CD4-positive, CD25-positive, alpha-beta regulatory T cell (primary cell): ENCODE measurements around the gene MN1. TPM values are rescaled to one million over a fixed set of nuclear protein-coding genes. Genes with fewer than 3 reads are reported as not detected.
A peak's percentile ranks its signal among the peaks of the same experiment; 100 is the strongest.

Experiments used
- ATAC-seq, 2 donors: fragments of 150-1000 bp; cut with Tn5 transposase; one replicate each; pipeline ENCODE4 v1.10.0; 2021; ENCODE audit warnings: low read depth in 2 of 2, moderate number of reproducible peaks in 2 of 2, moderate library complexity in 1 of 2
- DNase-seq, 3 donors: peaks; one replicate each; pipeline versions ENCODE4 v3.0.0 to v3.0.0-alpha.2; 2012 to 2022; ENCODE audit warnings: mixed read lengths in 1 of 3
- H3K27ac ChIP-seq: one replicate; pipeline ENCODE4 v1.7.0; 2013; ENCODE audit warnings: mild to moderate bottlenecking, low read length; ENCODE audit not compliant: insufficient read depth, poor library complexity, severe bottlenecking
- H3K27me3 ChIP-seq: one replicate; pipeline ENCODE4 v1.7.0; 2013; ENCODE audit warnings: low read length; ENCODE audit not compliant: control insufficient read depth, insufficient read depth
- H3K36me3 ChIP-seq: one replicate; pipeline ENCODE4 v1.7.0; 2013; ENCODE audit warnings: mild to moderate bottlenecking, low read length, moderate library complexity; ENCODE audit not compliant: control insufficient read depth, insufficient read depth
- H3K4me1 ChIP-seq: 2 replicates; pipeline ENCODE4 v1.7.0; 2013; ENCODE audit warnings: mild to moderate bottlenecking, low read length; ENCODE audit not compliant: insufficient read depth, control insufficient read depth, poor library complexity, severe bottlenecking
- H3K4me3 ChIP-seq: one replicate; pipeline ENCODE4 v1.7.0; 2013; ENCODE audit warnings: low read depth, mild to moderate bottlenecking, low read length, moderate library complexity
- H3K9me3 ChIP-seq, 2 experiments: 1 replicate in 1 of 2; 2 replicates in 1 of 2; pipeline ENCODE4 v1.7.0; 2013; ENCODE audit warnings: low read length in 2 of 2, mild to moderate bottlenecking in 1 of 2, moderate library complexity in 1 of 2; ENCODE audit not compliant: control insufficient read depth in 2 of 2
- H3K27ac Mint-ChIP-seq, 3 donors: one replicate each; pipeline ENCODE4 v1.8.0; 2020 to 2022; ENCODE audit warnings: mild to moderate bottlenecking in 3 of 3, mixed read lengths in 3 of 3, moderate library complexity in 2 of 3
- H3K27me3 Mint-ChIP-seq: one replicate; pipeline ENCODE4 v1.8.0; 2022; ENCODE audit warnings: mild to moderate bottlenecking, mixed read lengths
- H3K36me3 Mint-ChIP-seq: one replicate; pipeline ENCODE4 v1.8.0; 2020; ENCODE audit warnings: mixed read lengths
- H3K4me1 Mint-ChIP-seq, 4 donors: one replicate each; pipeline ENCODE4 v1.8.0; 2020 to 2022; ENCODE audit warnings: mixed read lengths in 4 of 4, mild to moderate bottlenecking in 1 of 4
- H3K4me3 Mint-ChIP-seq, 4 donors: one replicate each; pipeline ENCODE4 v1.8.0; 2020 to 2022; ENCODE audit warnings: mild to moderate bottlenecking in 4 of 4, mixed read lengths in 4 of 4, moderate library complexity in 3 of 4
- H3K9me3 Mint-ChIP-seq, 7 donors: one replicate each; pipeline ENCODE4 v1.8.0; 2020 to 2022; ENCODE audit warnings: mixed read lengths in 7 of 7, mild to moderate bottlenecking in 3 of 7, moderate library complexity in 2 of 7
- polyA plus RNA-seq, 4 donors: library from polyadenylated mRNA; unstranded; fragments of 300-500 nt; fragmentation: Illumina TruSeq; gene quantifications; one replicate each; pipeline ENCODE4 v1.2.3, GENCODE V29; 2021
- total RNA-seq: library from RNA; stranded (reverse); gene quantifications from one replicate; pipeline ENCODE4 v1.2.3, GENCODE V29; 2022

MN1 gene
- total and polyA plus RNA-seq, 5 donors from 2014 or later = 0.07 to 0.39 TPM; not detected in 3

GRCh38 chr22:27809700-27810608, 8.4 kb upstream of the MN1 start:
- H3K27me3 ChIP-seq = no peaks in the 10 kb centered on the region
- peaks cover 1% of the 10 kb centered on the region for H3K4me1 ChIP-seq
- H3K4me3 Mint-ChIP-seq = no peak overlapping the region
- H3K9me3 Mint-ChIP-seq = no peaks in the 10 kb centered on the region
- H3K27ac ChIP-seq = no peak overlapping the region
- no peak overlapping the region for H3K27ac Mint-ChIP-seq
- peaks cover 0 to 9% (median 0%) of the 10 kb centered on the region in 4 donors for H3K4me1 Mint-ChIP-seq
- DNase-seq = no peak
- peaks cover 15% of the 10 kb centered on the region for H3K27me3 Mint-ChIP-seq
- no peak overlapping the region for H3K4me3 ChIP-seq
- ATAC-seq = no peak
- no peaks in the 10 kb centered on the region for H3K36me3 Mint-ChIP-seq
- no peaks in the 10 kb centered on the region for H3K9me3 ChIP-seq
- no peaks in the 10 kb centered on the region for H3K36me3 ChIP-seq

GRCh38 chr22:27809226-27809603, 7.7 kb upstream of the MN1 start:
- peaks cover 20% of the 10 kb centered on the region for H3K27me3 Mint-ChIP-seq
- no peaks in the 10 kb centered on the region for H3K36me3 Mint-ChIP-seq
- H3K27ac Mint-ChIP-seq = no peak overlapping the region

GRCh38 chr22:27808451-27809225, 7.1 kb upstream of the MN1 start:
- no peaks in the 10 kb centered on the region for H3K36me3 Mint-ChIP-seq
- Histone ChIP-seq H3K4me3 (no peak overlapping the region), H3K27me3 (no peaks in the 10 kb centered on the region), H3K4me1 (peaks cover 4% of the 10 kb centered on the region), H3K9me3 (no peaks in the 10 kb centered on the region), H3K27ac (no peak overlapping the region), H3K36me3 (no peaks in the 10 kb centered on the region)
- no peaks in the 10 kb centered on the region for H3K9me3 Mint-ChIP-seq
- H3K27ac Mint-ChIP-seq = no peak overlapping the region
- no peak for ATAC-seq
- H3K4me1 Mint-ChIP-seq = peaks cover 0 to 13% (median 4%) of the 10 kb centered on the region in 4 donors
- H3K4me3 Mint-ChIP-seq = no peak overlapping the region
- DNase-seq = no peak
- H3K27me3 Mint-ChIP-seq = peaks cover 20% of the 10 kb centered on the region

More at GRCh38 chr22:27809226-27809603, 7.7 kb upstream of the MN1 start:
- DNase-seq (no peak), ATAC-seq (no peak)
- Histone ChIP-seq H3K9me3 (no peaks in the 10 kb centered on the region), H3K4me3 (no peak overlapping the region), H3K27me3 (no peaks in the 10 kb centered on the region), H3K27ac (no peak overlapping the region), H3K36me3 (no peaks in the 10 kb centered on the region), H3K4me1 (peaks cover 4% of the 10 kb centered on the region)
- H3K4me3 Mint-ChIP-seq = no peak overlapping the region
- H3K9me3 Mint-ChIP-seq = no peaks in the 10 kb centered on the region
- peaks cover 0 to 13% (median 4%) of the 10 kb centered on the region in 4 donors for H3K4me1 Mint-ChIP-seq

GRCh38 chr22:27805841-27806240, 4.3 kb upstream of the MN1 start:
- Histone ChIP-seq H3K4me1 (peaks cover 9% of the 10 kb centered on the region), H3K4me3 (no peak overlapping the region), H3K36me3 (no peaks in the 10 kb centered on the region), H3K27me3 (no peaks in the 10 kb centered on the region), H3K27ac (no peak overlapping the region), H3K9me3 (no peaks in the 10 kb centered on the region)
- peaks cover 23% of the 10 kb centered on the region for H3K27me3 Mint-ChIP-seq
- ATAC-seq (no peak), DNase-seq (no peak)
- no peak overlapping the region for H3K4me3 Mint-ChIP-seq
- H3K9me3 Mint-ChIP-seq = no peaks in the 10 kb centered on the region
- H3K36me3 Mint-ChIP-seq = no peaks in the 10 kb centered on the region
- H3K4me1 Mint-ChIP-seq = peaks cover 0 to 21% (median 9%) of the 10 kb centered on the region in 4 donors
- H3K27ac Mint-ChIP-seq = no peak overlapping the region

GRCh38 chr22:27804470-27805297, 3.1 kb upstream of the MN1 start:
- Histone ChIP-seq H3K4me3 (no peak overlapping the region), H3K9me3 (no peaks in the 10 kb centered on the region), H3K4me1 (peaks cover 17% of the 10 kb centered on the region), H3K27me3 (no peaks in the 10 kb centered on the region), H3K36me3 (no peaks in the 10 kb centered on the region), H3K27ac (no peak overlapping the region)
- H3K27ac Mint-ChIP-seq = no peak overlapping the region
- peak overlapping the region; percentile 69 to 81 (median 76) for H3K4me3 Mint-ChIP-seq
- H3K36me3 Mint-ChIP-seq = no peaks in the 10 kb centered on the region
- DNase-seq (peak in 2 of 3 donors; percentile 41 to 51), ATAC-seq (peak; percentile 38 to 41)
- peaks cover 23% of the 10 kb centered on the region for H3K27me3 Mint-ChIP-seq
- no peaks in the 10 kb centered on the region for H3K9me3 Mint-ChIP-seq
- H3K4me1 Mint-ChIP-seq = peaks cover 0 to 21% (median 9%) of the 10 kb centered on the region in 4 donors

- Histone ChIP-seq H3K27ac (no peak overlapping the region), H3K9me3 (no peaks in the 10 kb centered on the region), H3K36me3 (no peaks in the 10 kb centered on the region), H3K4me1 (peaks cover 17% of the 10 kb centered on the region), H3K4me3 (no peak overlapping the region), H3K27me3 (no peaks in the 10 kb centered on the region)
- H3K36me3 Mint-ChIP-seq = no peaks in the 10 kb centered on the region
- peaks cover 23% of the 10 kb centered on the region for H3K27me3 Mint-ChIP-seq
- H3K4me3 Mint-ChIP-seq = peak overlapping the region in 1 of 4 donors; percentile 68
- H3K4me1 Mint-ChIP-seq = peaks cover 0 to 21% (median 9%) of the 10 kb centered on the region in 4 donors
- DNase-seq (no peak), ATAC-seq (no peak)
- H3K9me3 Mint-ChIP-seq = no peaks in the 10 kb centered on the region
- H3K27ac Mint-ChIP-seq = no peak overlapping the region
Measured at GRCh38 chr22:27803841-27804415, 2.4 kb upstream of the MN1 start.
